Prostate gland (tissue), 2 donors: ENCODE data around the gene CRISP2.

Experiments used
- POLR2A ChIP-seq: fragments of 450-650 bp; IDR thresholded peaks from one replicate; pipeline ENCODE4 v1.6.1; 2016; ENCODE audit warnings: antibody characterized with exemption, mild to moderate bottlenecking
- POLR2AphosphoS5 ChIP-seq: sonication (generic); formaldehyde crosslinking; IDR thresholded peaks from one replicate; pipeline ENCODE4 v1.6.1; 2017; ENCODE audit warnings: antibody characterized with exemption
- TF ChIP-seq, protein P1 (sequence below), 4 experiments: fragments of 200-600 bp in 2 of 4; fragments of 450-650 bp in 2 of 4; sonication (generic) in 2 of 4; IDR thresholded peaks; 1 replicate in 3 of 4; 2 replicates in 1 of 4; pipeline ENCODE4 v1.5.1; 2016 to 2019; ENCODE audit warnings: antibody characterized with exemption in 4 of 4, mild to moderate bottlenecking in 2 of 4, moderate library complexity in 2 of 4

GRCh38 chr6:49666930-49667757 lies 46.2 kb downstream of the CRISP2 start:
- TF ChIP-seq, protein P1, sequence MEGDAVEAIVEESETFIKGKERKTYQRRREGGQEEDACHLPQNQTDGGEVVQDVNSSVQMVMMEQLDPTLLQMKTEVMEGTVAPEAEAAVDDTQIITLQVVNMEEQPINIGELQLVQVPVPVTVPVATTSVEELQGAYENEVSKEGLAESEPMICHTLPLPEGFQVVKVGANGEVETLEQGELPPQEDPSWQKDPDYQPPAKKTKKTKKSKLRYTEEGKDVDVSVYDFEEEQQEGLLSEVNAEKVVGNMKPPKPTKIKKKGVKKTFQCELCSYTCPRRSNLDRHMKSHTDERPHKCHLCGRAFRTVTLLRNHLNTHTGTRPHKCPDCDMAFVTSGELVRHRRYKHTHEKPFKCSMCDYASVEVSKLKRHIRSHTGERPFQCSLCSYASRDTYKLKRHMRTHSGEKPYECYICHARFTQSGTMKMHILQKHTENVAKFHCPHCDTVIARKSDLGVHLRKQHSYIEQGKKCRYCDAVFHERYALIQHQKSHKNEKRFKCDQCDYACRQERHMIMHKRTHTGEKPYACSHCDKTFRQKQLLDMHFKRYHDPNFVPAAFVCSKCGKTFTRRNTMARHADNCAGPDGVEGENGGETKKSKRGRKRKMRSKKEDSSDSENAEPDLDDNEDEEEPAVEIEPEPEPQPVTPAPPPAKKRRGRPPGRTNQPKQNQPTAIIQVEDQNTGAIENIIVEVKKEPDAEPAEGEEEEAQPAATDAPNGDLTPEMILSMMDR (IDR thresholded peaks at IDR 0.05): no peak
- TF ChIP-seq POLR2A: no peak
- TF ChIP-seq POLR2AphosphoS5: no peak
